GM12878 (cell line): ENCODE results near the gene NUPR1. TPM values are rescaled to one million over a fixed set of nuclear protein-coding genes. Genes with fewer than 3 reads are reported as not detected.

Experiments
- ATAC-seq: fragments of 200-7000 bp; cut with Tn5 transposase; 3 replicates; pipeline ENCODE4 v1.9.1; 2020; ENCODE audit warnings: mild to moderate bottlenecking, moderate library complexity
- BruUV-seq: library from RNA; stranded (reverse); fragments of 400-500 nt; replicated peaks from 2 replicates; lab custom pipeline; 2021; lab: Mats Ljungman, UMichigan
- CTCF ChIA-PET: fragments of 300-600 bp; sonication (Branson Sonifier 250); formaldehyde crosslinking; extraction: SDS; loops from one replicate; lab custom pipeline; 2021; ENCODE audit warnings: inconsistent platforms; lab: Yijun Ruan, JAX
- POLR2A ChIA-PET: fragments of 350-600 bp; formaldehyde crosslinking; extraction: SDS; loops from one replicate; lab custom pipeline; 2021; ENCODE audit warnings: inconsistent platforms; lab: Charles Lee
- RAD21 ChIA-PET: fragments of 300-600 bp; sonication (Branson Sonifier 250); formaldehyde crosslinking; loops from one replicate; lab custom pipeline; 2023; ENCODE audit warnings: antibody characterized with exemption; ENCODE audit not compliant: unreplicated experiment; lab: Charles Lee
- SMC1A ChIA-PET: fragments of 300-600 bp; sonication (Branson Sonifier 250); formaldehyde crosslinking; loops from one replicate; lab custom pipeline; 2023; ENCODE audit not compliant: unreplicated experiment, uncharacterized antibody; lab: Charles Lee
- DNase-seq: peaks from one replicate; pipeline ENCODE4 v3.0.0-alpha.2; 2011; ENCODE audit warnings: low read depth, low spot score
- FAIRE-seq: peaks from 3 replicates; lab custom pipeline; 2011; peaks lifted over from hg19 to GRCh38; lab: Jason Lieb, UNC
- H2AFZ ChIP-seq: 2 replicates; pipeline ENCODE4 v1.6.0; 2011; ENCODE audit warnings: low read depth, low read length, control low read depth; ENCODE audit not compliant: control insufficient read depth
- H3K27ac ChIP-seq: 2 replicates; pipeline ENCODE4 v1.5.1; 2011; ENCODE audit warnings: control low read depth; ENCODE audit not compliant: control insufficient read depth, insufficient read depth
- H3K27me3 ChIP-seq, 2 experiments: replicated peaks in 1 of 2; 2 replicates each; pipeline versions ENCODE4 v1.6.0 to v1.6.1; 2011; ENCODE audit warnings: low read length in 1 of 2; ENCODE audit not compliant: control insufficient read depth in 2 of 2, insufficient read depth in 2 of 2
- H3K36me3 ChIP-seq, 2 experiments: 2 replicates each; pipeline ENCODE4 v1.5.1; 2011; ENCODE audit warnings: low read length in 1 of 2; ENCODE audit not compliant: control insufficient read depth in 2 of 2, insufficient read depth in 2 of 2
- H3K4me1 ChIP-seq: 2 replicates; pipeline ENCODE4 v1.6.1; 2011; ENCODE audit warnings: mild to moderate bottlenecking, low read length, moderate library complexity, mixed read lengths; ENCODE audit not compliant: control insufficient read depth, insufficient read depth
- H3K4me2 ChIP-seq: 2 replicates; pipeline ENCODE4 v1.6.0; 2011; ENCODE audit warnings: control low read depth; ENCODE audit not compliant: control insufficient read depth, insufficient read depth
- H3K4me3 ChIP-seq: fragments of 200-600 bp; sonication (generic); 2 replicates; pipeline ENCODE4 v1.5.1; 2016
- H3K79me2 ChIP-seq: 2 replicates; pipeline ENCODE4 v1.6.0; 2011; ENCODE audit warnings: low read length; ENCODE audit not compliant: control insufficient read depth, insufficient read depth
- H3K9ac ChIP-seq: 2 replicates; pipeline ENCODE4 v1.8.0; 2011; ENCODE audit warnings: low read length, control low read depth, mixed read lengths; ENCODE audit not compliant: control insufficient read depth, insufficient read depth
- H3K9me3 ChIP-seq: replicated peaks from 3 replicates; pipeline ENCODE4 v1.5.1; 2011; ENCODE audit warnings: mild to moderate bottlenecking, low read length; ENCODE audit not compliant: control insufficient read depth, insufficient read depth
- H4K20me1 ChIP-seq: 2 replicates; pipeline ENCODE4 v1.6.0; 2011; ENCODE audit not compliant: control insufficient read depth, insufficient read depth
- CHD2 ChIP-seq: IDR thresholded peaks from 2 replicates; pipeline ENCODE4 v1.6.1; 2011; ENCODE audit warnings: low read depth, low read length, improper control_type of control experiment, borderline replicate concordance
- CUX1 ChIP-seq: IDR thresholded peaks from 2 replicates; pipeline ENCODE4 v1.6.1; 2012; ENCODE audit warnings: improper control_type of control experiment, low read depth, low read length; ENCODE audit not compliant: insufficient replicate concordance
- EGR1 ChIP-seq, 2 experiments: IDR thresholded peaks; 1 replicate in 1 of 2; 2 replicates in 1 of 2; pipeline ENCODE4 v1.6.1; 2011 to 2012; ENCODE audit warnings: low read depth in 2 of 2, low read length in 2 of 2, borderline replicate concordance in 1 of 2, mild to moderate bottlenecking in 1 of 2, moderate library complexity in 1 of 2
- EZH2 ChIP-seq: IDR thresholded peaks from 2 replicates; pipeline ENCODE4 v1.6.1; 2012; ENCODE audit warnings: low read depth, mild to moderate bottlenecking, control low read depth, inconsistent platforms, low read length, borderline replicate concordance; ENCODE audit not compliant: control insufficient read depth
- FOXM1 ChIP-seq: IDR thresholded peaks from 2 replicates; pipeline ENCODE4 v1.6.1; 2012; ENCODE audit warnings: low read depth, mild to moderate bottlenecking, inconsistent platforms, low read length, moderate library complexity
- IRF4 ChIP-seq: IDR thresholded peaks from 2 replicates; pipeline ENCODE4 v1.6.1; 2011; ENCODE audit warnings: low read depth, low read length
- NFIC ChIP-seq: IDR thresholded peaks from 2 replicates; pipeline ENCODE4 v1.6.1; 2012; ENCODE audit warnings: low read depth, mild to moderate bottlenecking, inconsistent platforms, low read length, moderate library complexity
- NFYB ChIP-seq: IDR thresholded peaks from 2 replicates; pipeline ENCODE4 v1.6.1; 2011; ENCODE audit warnings: low read depth, mild to moderate bottlenecking, low read length, improper control_type of control experiment, moderate library complexity; ENCODE audit not compliant: insufficient read depth
- NR2F1 ChIP-seq: fragments of 450-650 bp; conservative IDR thresholded peaks from 2 replicates; pipeline ENCODE4 v1.6.1; 2017; ENCODE audit warnings: mild to moderate bottlenecking
- SKIL ChIP-seq: fragments of 450-650 bp; IDR thresholded peaks from 2 replicates; pipeline ENCODE4 v1.6.1; 2017; ENCODE audit warnings: mild to moderate bottlenecking, low read depth, inconsistent platforms; ENCODE audit not compliant: poor library complexity, severe bottlenecking
- SREBF1 ChIP-seq: IDR thresholded peaks from 2 replicates; pipeline ENCODE4 v1.6.1; 2012; ENCODE audit warnings: mild to moderate bottlenecking, low read length
- SRF ChIP-seq, 2 experiments: IDR thresholded peaks; 2 replicates each; pipeline ENCODE4 v1.6.1; 2011; ENCODE audit warnings: low read depth in 2 of 2, low read length in 2 of 2, mild to moderate bottlenecking in 1 of 2, moderate library complexity in 1 of 2
- WRNIP1 ChIP-seq: IDR thresholded peaks from 2 replicates; pipeline ENCODE4 v1.6.1; 2011; ENCODE audit warnings: low read depth, low read length, improper control_type of control experiment, borderline replicate concordance
- WGBS: methylation state at CpG from one replicate; pipeline ENCODE4 v1.1.6; 2016; ENCODE audit warnings: low lambda C conversion rate; ENCODE audit not compliant: insufficient replicate concordance, insufficient coverage; ENCODE audit errors: missing lambda C conversion rate; 5-methylcytosine and 5-hydroxymethylcytosine counted together
- in situ Hi-C: fragments of 300-500 bp; cut with MboI; formaldehyde crosslinking; loops from 9 replicates; pipeline ENCODE4 v1.14.3; 2018; ENCODE audit warnings: mixed read lengths
- intact Hi-C: fragments of 100-400 bp; cut with micrococcal nuclease; formaldehyde crosslinking; loops from one replicate; pipeline ENCODE4 v1.14.2; 2022; ENCODE audit not compliant: unreplicated experiment
- polyA plus RNA-seq, 11 experiments: library from polyadenylated mRNA; depleted of rRNA in 4 of 11; unstranded in 6 of 11; stranded (reverse) in 5 of 11; fragments of >200 nt; fragmentation: Nextera tagmentation in 4 of 11; fragmentation: Illumina TruSeq in 1 of 11; extraction: Ambion mirVana in 4 of 11; extraction: Trizol in 1 of 11; gene quantifications; 1 replicate in 1 of 11; 2 replicates in 10 of 11; pipeline versions ENCODE4 v1.2.1 to v1.2.3, GENCODE V29; 2011 to 2016; ENCODE audit warnings: inconsistent platforms in 2 of 11, missing spikeins in 2 of 11, low read depth in 1 of 11
- total RNA-seq, 4 experiments: library from RNA; depleted of rRNA in 3 of 4; stranded (reverse); fragments of >200 nt in 3 of 4; fragmentation: Illumina TruSeq in 1 of 4; extraction: Trizol in 1 of 4; gene quantifications; 2 replicates each; pipeline versions ENCODE4 v1.2.1 to v1.2.3, GENCODE V29; 2013 to 2021
- TF ChIP-seq, protein P1 (sequence below): fragments of 450-650 bp; conservative IDR thresholded peaks from 2 replicates; pipeline ENCODE4 v1.6.1; 2017; ENCODE audit warnings: mild to moderate bottlenecking, moderate library complexity

Gene NUPR1
- total and polyA plus RNA-seq, 10 of the 15 experiments (the other 5 are each of a cell fraction or from before 2014, with no cell fraction given) = 0.04 to 0.78 (median 0.17) TPM; not detected in 2

DNA sequence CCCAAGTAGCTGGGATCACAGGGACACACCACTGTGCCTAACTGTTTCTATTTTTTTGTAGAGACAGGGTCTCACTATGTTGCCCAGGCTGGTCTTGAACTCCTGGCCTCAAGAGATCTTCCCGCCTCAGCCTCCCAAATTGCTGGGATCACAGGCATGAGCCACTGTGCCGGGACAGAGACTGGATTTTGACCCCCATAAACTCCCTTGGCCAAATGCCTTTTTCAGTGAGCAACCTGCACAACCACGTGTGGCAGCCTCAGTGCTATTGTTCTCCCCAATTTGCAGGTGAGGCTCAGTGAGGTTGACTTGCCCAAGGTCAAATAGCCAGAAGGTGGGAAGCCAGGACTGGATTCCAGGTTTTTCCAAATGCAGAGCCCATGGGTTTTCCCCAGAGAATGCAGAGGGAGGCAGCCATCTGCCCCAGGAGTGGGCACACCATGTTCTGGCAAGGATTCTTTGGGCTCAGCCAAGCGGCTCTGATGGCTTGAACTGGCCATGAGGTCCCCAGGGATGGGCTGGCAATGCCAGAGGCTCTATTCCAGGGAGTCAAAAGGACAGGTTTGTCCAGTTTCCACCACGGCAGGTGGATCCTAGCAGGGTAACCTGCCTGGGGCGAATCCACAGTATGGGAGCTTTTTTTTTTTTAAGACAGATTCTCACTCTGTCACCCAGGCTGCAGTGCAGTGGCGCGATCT, 33.9 kb downstream of the NUPR1 start:
- no peaks in the 10 kb centered on the region for H3K79me2 ChIP-seq
- no peak overlapping the region for H3K27ac ChIP-seq
- intact Hi-C loops (no loop called here), in situ Hi-C loops (no loop called here)
- peaks cover 32% of the 10 kb centered on the region for H3K4me1 ChIP-seq
- no peak for ATAC-seq
- CTCF ChIA-PET = interaction anchor here (0.8 kb wide), 1 partner anchor 37 kb away, joined by 3 read pairs; no protein-coding TSS in a partner anchor
- no TSS peak for BruUV-seq
- H3K9me3 ChIP-seq = no peaks in the 10 kb centered on the region
- SMC1A ChIA-PET = interaction anchor here (1.7 kb wide), 1 partner anchor 11 kb away, joined by 8 read pairs; the partner anchor contains the start of gene APOBR
- H3K27me3 ChIP-seq = no peaks in the 10 kb centered on the region
- DNase-seq = no peak
- no peaks in the 10 kb centered on the region for H3K36me3 ChIP-seq
- no peak overlapping the region for H2AFZ ChIP-seq
- WGBS = 48% methylated on average over 8 of the region's 8 CpGs
- RAD21 ChIA-PET = interaction anchor here (1.2 kb wide), 1 partner anchor 13 kb away, joined by 3 read pairs; the partner anchor contains the start of gene CLN3
- no peaks in the 10 kb centered on the region for H4K20me1 ChIP-seq
- POLR2A ChIA-PET = no interaction called here
- no peak overlapping the region for H3K9ac ChIP-seq
- no peak overlapping the region for H3K4me3 ChIP-seq
- no peak for FAIRE-seq
- no peak overlapping the region for H3K4me2 ChIP-seq
- no peak for TF ChIP-seq CHD2
- no peak for TF ChIP-seq NR2F1
- TF ChIP-seq, protein P1, sequence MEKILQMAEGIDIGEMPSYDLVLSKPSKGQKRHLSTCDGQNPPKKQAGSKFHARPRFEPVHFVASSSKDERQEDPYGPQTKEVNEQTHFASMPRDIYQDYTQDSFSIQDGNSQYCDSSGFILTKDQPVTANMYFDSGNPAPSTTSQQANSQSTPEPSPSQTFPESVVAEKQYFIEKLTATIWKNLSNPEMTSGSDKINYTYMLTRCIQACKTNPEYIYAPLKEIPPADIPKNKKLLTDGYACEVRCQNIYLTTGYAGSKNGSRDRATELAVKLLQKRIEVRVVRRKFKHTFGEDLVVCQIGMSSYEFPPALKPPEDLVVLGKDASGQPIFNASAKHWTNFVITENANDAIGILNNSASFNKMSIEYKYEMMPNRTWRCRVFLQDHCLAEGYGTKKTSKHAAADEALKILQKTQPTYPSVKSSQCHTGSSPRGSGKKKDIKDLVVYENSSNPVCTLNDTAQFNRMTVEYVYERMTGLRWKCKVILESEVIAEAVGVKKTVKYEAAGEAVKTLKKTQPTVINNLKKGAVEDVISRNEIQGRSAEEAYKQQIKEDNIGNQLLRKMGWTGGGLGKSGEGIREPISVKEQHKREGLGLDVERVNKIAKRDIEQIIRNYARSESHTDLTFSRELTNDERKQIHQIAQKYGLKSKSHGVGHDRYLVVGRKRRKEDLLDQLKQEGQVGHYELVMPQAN = no peak
- no peak for TF ChIP-seq IRF4
- no peak for TF ChIP-seq SKIL
- no peak for TF ChIP-seq NFIC
- no peak for TF ChIP-seq SREBF1
- no peak for TF ChIP-seq FOXM1
- TF ChIP-seq CUX1 = no peak
- no peak for TF ChIP-seq EGR1 (IDR thresholded peaks at IDR 0.05; ENCODE audit: borderline replicate concordance in 1 of 2, low read depth in 2 of 2, low read length in 2 of 2)
- no peak for TF ChIP-seq NFYB
- TF ChIP-seq WRNIP1 = no peak
- no peak for TF ChIP-seq SRF (IDR thresholded peaks at IDR 0.05; ENCODE audit: low read depth in 2 of 2, low read length in 2 of 2)
- TF ChIP-seq EZH2 = no peak
